HG03196 (cell line): ENCODE data around the gene RPS6KA2.
"Not testable (repeated sequence)": the region's sequence is repeated elsewhere in the genome, so short reads cannot be mapped to it uniquely, and the experiment has no call there.

Source experiments
- ATAC-seq: cut with Tn5 transposase; IDR thresholded peaks from one replicate; pipeline ENCODE4 v1.9.1; 2021; ENCODE audit not compliant: unreplicated experiment

Gene RPS6KA2

GRCh38 chr6:166411271-166411670 lies 215.8 kb downstream of the RPS6KA2 start:
- no peak for ATAC-seq

GRCh38 chr6:166410426-166410935 lies 216.6 kb downstream of the RPS6KA2 start:
- no peak for ATAC-seq

- ATAC-seq, result no peak
These were observed 217.9 kb downstream of the RPS6KA2 start for GRCh38 chr6:166408936-166409755.

- ATAC-seq, result no peak
These were observed 220.9 kb downstream of the RPS6KA2 start for GRCh38 chr6:166406197-166406596.

DNA sequence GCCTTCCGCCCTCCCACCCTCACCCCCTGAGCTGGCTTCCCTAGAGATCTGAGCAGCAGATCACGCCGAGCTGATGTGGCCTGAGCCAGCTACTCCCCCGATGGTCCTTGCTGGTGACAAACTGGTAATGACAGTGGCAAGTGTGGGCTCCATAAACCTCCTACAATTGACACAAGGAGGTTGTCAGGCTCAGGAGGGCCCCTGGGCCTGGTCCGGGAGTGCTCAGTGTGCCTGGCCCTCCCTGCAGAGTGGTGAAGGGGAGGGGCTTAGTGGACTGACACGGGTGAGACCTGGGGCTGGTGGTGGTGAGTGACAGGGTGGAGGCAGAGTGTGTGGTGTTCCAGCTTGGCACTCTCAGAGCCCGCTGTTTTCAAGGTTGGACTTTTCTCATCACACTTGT lies 221.7 kb downstream of the RPS6KA2 start:
- ATAC-seq, result no peak

- ATAC-seq, result no peak
These were observed 224.3 kb downstream of the RPS6KA2 start for GRCh38 chr6:166402582-166403277.

DNA sequence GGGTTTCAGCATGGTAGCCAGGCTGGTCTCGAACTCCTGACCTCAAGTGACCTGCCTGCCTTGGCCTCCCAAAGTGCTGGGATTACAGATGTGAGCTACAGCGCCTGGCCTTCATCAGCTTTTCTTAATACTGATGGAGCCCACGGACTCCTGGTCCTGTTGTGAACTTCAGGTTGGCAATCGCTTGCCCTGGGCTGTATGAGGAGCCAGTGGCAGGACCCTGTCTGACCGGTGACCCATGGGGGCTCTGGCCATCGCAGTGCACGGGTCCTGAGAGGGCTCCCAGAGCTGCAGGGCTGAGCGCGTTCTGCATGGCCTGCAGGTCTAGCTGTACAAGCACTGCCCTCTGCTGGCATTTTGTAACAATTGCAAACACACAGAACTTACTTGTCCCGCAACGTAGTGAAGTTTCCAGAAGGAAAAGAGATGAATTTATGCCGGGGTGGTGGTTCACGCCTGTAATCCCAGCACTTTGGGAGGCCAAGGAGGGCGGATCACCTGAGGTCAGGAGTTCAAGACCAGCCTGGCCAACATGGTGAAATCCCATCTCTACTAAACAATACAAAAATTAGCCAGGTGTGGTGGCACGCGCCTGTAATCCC lies 226.3 kb downstream of the RPS6KA2 start:
- peak; percentile 68 for ATAC-seq

- no peak for ATAC-seq
These were observed 226.9 kb downstream of the RPS6KA2 start for GRCh38 chr6:166400181-166400580.

GRCh38 chr6:166398348-166398747 lies 228.7 kb downstream of the RPS6KA2 start:
- ATAC-seq, result no peak

DNA sequence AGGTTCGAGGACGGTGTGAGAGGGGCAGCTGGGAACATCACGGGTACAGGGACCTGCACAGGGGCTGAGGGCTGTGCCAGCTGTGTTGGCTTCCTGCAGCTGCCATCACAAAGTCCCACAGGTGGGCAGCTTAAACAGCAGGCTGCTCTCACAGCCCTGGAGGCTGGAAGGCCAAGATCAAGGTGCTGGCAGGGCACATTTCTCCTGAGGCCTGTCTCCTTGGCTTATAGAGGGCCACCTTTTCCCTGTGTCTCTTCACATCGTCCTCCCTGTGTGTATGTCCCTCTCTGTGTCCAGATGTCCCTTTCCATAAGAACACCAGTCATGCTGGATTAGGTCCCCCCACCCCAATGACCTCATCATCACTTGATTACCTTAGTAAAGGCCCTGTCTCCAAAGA lies 229.2 kb downstream of the RPS6KA2 start:
- ATAC-seq, result no peak

DNA sequence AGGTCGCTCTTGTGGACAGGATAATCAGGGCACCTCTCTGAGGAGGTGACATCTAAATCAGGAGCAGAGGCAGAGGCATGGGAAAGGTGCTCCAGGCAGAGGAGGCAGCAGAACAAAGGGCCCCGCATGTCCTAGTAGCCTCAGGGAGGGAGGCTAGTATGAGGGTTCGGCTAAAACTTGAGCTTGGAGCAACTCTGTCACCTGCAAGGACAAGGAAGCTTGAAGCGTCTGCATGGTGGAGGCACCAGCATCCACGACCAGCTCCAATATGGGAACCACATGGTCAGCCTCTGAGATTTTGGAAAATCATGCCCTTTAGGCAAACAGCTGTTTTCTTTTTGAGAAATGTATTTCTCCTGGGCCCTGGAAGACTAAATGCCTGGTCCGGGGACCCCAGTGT lies 231.3 kb downstream of the RPS6KA2 start:
- ATAC-seq, result no peak

- ATAC-seq, result no peak
These were observed 231.7 kb downstream of the RPS6KA2 start for GRCh38 chr6:166395351-166395750.

- ATAC-seq, result no peak
These were observed 232.8 kb downstream of the RPS6KA2 start for GRCh38 chr6:166394036-166394892.

DNA sequence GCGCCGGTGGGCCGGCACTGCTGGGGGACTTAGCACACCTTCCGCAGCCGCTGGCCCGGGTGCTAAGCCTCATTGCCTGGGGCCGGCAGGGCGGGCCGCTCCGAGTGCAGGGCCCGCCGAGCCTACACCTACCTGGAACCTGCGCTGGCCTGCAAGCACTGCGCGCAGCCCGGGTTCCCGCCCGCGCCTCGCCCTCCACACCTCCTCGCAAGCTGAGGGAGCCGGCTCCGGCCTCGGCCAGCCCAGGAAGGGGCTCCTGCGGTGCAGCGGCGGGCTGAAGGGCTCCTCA lies 233.6 kb downstream of the RPS6KA2 start:
- no peak for ATAC-seq

DNA sequence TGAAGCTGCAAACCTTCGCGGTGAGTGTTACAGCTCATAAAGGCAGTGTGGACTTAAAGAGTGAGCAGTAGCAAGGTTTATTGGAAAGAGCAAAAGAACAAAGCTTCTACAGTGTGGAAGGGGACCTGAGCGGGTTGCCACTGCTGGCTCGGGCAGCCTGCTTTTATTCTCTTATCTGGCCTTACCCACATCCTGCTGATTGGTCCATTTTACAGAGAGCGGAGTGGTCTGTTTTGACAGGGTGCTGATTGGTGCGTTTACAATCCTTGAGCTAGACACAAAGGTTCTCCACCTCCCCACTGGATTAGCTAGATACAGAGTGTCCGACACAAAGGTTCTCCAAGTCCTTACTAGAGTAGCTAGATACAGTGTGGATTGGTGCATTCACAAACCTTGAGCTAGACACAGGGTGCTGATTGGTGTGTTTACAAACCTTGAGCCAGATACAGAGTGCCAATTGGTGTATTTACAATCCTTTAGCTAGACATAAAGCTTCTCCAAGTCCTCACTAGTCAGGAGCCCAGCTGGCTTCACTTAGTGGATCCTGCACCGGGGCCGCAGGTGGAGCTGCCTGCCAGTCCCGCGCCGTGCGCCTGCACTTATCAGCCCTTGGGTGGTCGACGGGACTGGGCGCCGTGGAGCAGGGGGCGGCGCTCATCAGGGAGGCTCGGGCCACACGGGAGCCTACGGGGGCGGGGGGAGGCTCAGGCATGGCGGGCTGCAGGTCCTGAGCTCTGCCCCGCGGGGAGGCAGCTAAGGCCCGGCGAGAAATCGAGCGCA lies 234.1 kb downstream of the RPS6KA2 start:
- ATAC-seq, result not testable (repeated sequence)

DNA sequence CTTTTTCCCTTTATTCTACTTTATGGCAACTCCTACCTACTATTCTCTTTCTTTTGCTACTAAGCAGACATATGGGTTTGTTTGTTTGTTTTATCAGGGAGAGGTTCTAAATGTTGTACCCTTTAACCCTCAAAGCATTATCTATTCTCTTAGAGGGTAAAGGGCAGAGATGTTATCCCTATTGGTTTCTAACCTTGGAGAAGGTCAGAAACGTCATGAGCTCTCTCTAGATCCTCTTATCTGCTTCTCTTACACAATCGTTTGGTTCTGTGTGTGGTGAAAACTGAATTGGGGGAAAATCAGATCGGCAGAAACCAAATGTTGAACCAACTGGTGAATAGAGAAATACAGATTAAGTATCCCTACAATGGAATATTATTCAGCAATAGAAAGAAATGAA lies 237.9 kb downstream of the RPS6KA2 start:
- ATAC-seq, result no peak

DNA sequence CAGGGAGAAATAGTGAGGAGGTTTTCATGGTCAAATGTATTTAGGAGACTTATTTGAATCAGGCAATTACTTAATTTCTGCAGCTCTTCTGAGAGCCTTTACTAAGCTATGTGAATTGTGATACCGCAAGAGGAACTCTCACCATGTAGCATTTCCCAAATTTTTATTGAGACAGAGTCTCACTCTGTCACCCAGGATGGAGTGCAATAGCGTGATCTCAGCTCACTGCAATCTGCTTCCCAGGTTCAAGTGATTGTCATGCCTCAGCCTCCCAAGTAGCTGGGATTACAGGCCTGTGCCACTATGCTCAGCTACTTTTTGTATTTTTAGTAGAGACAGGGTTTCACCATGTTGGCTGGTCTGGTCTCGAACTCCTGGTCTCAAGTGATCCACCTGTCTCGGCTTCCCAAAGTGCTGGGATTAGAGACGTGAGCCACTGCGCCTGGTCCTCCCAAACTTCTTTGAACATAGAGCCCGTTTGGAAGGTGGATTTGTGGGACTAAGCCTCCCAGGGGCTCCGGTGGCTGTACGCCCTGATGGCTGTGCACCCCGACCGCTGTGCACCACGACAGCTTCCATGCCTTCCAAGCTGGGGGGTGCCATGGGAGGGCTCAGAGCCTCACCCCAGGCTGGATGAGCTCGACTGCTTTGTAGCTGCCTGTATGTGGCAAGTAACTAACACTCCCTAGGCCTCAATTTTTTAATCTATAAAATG lies 238.6 kb downstream of the RPS6KA2 start:
- no peak for ATAC-seq

DNA sequence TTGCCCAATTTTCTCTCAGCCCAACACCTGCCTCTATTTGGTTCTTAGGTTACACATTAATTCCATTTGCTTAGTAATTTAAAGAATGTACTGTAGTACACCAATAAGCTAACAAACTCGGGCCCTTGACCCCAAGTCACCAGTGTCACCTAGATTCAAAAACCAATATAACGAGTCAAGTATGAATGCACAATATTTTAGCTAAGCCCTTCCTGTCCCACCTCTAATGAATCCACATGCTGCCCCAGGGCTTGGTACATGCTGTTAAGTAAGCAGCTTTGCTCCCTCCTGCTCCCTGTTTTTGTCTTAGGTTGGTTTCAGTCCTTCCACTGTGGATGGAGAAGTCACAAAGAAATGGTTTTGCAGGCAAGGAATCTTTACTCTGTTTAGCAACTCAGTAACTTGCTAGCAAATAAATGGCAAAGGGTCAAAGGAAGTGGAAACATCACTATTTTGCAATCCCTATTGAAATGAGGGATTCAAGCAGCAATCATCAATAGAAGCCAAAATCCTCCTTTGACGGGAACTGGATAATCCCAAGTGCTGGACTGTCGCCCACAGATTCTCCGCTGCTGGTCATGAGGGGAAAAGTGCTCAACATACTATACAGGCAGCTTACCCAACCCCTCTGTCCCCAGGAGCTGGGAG lies 239.3 kb downstream of the RPS6KA2 start:
- ATAC-seq, result no peak

DNA sequence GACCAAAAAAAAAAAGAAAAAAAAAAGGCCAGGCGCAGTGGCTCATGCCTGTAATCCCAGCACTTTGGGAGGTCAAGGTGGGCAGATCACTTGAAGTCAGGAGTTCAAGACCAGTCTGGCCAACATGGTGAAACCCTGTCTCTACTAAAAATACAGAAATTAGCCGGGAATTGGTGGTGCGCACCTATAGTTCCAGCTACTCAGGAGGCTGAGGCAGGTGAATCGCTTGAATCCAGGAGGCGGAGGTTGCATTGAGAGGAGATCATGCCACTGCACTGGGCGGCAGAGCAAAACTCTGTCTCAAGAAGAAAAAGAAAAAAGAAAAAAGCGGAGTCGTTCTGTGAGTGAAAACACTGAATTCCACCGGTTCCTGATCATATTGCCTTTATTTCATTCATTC lies 240.0 kb downstream of the RPS6KA2 start:
- ATAC-seq, result not testable (repeated sequence)
